DMS53 (cell line): ENCODE results near the gene PRMT9.

Source experiments
- DNase-seq: peaks from one replicate; lab custom pipeline; 2025; lab: John Stamatoyannopoulos, UW

Gene PRMT9

DNA sequence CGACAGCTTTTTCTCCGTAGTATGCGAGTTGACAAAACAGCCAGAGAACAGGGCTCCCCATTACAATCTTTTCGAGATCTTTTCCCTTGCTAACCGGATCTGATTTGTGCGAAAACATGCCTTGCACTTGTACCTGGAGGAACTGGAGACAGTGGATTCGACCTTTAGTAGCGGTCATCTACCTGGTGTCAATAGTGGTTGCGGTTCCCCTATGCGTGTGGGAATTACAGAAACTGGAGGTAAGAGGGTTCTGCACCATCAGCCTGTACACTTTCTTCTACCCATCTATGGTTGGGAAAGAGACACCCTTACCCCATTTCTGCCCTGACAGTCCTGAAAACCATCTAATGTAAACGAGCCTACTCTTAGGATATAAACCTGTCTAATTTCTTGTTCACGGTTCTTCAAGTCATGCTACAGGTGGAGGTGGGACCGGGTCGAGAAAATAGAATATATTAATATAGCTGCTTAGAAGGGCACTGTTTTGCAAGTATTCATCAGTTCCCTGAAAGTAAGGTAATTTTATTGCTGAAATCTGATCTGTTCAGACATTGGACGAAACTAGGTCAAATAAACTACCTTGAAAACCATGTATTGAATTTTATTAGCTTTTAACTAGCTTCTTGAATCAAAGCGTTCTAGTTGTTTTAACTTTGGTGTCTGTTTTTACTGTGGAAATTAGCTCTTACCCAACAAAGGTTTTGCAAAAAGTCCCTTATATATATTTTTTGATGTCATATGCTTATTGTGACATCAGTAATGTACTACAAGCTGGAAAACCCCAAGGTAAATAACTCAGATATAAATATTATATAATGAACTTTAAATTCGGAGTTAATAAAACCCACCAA lies 65.9 kb downstream of the PRMT9 start:
- no peak for DNase-seq

DNA sequence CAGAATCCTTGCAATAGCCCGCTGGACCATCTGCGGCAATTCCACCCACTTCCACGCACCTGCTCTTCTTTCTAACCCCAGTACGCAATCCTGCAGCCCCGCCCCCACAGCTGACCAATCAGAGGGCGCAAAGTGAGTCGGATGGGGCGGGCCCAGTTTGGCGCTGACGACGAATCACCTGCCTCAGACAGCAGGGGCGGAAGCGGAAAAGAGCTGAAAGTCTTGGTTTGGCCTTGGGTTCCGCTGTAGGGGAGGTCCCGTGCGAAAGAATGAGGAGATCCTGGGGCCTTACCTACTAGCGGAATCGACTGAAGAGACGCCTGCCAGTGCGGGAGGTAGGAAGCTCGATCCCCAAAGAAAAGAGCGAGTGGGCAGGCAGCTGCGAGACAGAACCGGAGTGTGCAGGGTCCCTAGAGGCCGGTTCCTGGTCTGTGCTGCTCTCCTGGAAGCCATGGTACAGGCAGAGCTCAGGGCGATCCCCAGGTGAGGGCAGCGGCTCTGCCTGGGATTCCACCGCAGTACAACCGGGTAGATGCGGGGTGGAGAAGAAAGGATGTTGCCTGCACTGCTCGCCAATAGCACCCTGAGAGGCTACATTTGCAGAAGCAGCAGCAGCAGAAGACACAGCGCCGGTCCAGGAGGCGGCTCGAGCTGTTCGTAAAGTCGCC lies 66.7 kb downstream of the PRMT9 start, which contains the start of gene TMEM184C:
Gene TMEM184C, plus strand, starts transcription at position 225 of the 668 bp plus-strand sequence. CDS start 560 bp downstream, outside the sequence.
- DNase-seq, result peak; percentile 97

DNA sequence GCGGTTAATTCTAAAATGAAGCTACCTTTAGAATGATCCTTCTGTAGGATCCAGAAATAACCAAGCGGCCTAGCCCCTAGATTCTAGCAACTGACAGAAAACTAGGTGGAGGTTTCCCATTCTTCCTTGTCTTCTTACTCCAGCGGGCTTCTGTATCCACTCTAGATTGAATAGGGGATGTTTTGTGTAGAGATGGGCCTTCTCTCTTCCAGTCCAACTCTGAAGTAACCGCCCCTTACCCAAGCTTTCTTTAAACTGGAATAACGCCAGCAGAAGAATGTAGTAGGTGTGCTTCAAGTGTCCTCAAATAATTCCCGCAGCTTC lies 67.2 kb downstream of the PRMT9 start:
- DNase-seq, result no peak

DNA sequence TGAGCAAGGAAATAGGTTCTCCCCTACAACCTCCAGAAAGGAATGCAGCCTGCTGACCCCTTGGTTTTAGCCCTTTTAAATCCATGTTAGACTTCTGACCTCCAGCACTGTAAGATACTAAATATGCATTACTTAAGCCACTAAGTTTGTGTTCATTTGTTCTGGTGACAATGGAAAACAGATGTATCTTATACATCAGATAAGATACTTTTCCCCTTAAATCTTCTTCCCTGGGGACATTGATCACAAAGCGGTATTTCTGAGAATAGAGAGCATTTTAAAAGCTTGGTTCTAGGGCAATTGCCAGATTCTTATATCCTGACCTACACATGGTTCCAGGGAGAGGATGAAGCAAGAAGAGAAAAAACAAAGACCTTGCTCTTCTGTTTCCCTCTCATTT lies 73.3 kb downstream of the PRMT9 start:
- DNase-seq, result no peak

DNA sequence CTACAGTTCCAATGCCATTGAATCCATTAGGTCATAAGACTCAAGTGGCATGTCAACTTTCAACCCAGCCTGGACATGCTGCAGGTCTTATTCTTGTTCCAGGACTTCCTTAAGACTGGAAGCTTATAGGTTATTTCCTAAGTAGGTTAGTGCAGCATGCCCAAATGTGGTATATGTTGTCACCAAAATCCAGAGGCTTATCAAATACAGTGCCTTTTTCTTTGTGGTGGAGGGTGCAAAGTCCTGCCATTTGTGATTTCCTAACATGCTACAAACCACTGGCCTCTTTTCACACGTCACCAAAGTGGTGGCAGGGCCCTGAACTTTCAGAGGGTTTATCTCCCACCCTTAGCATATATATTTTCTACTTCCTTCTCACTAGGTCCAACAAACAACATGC lies 76.5 kb downstream of the PRMT9 start:
- no peak for DNase-seq

DNA sequence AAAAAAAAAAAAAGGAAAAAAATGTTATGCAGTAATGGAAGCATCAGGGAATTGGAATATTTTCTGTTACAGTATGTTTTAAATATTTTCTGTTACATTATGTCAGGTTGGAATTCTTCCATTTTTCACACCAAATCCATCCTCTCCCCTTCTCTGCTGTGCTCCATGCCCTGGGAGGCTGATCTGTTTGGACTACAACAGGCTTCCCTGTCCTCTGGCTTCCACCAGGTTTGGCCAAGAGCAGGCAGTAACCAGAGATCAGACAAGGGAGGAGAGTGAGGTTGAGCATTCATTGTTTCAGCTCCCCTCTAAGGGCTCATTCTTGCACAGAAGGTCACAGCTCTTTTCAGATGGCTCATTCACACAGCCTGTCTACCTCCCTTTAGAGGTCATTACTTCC lies 78.5 kb downstream of the PRMT9 start:
- DNase-seq, result no peak

DNA sequence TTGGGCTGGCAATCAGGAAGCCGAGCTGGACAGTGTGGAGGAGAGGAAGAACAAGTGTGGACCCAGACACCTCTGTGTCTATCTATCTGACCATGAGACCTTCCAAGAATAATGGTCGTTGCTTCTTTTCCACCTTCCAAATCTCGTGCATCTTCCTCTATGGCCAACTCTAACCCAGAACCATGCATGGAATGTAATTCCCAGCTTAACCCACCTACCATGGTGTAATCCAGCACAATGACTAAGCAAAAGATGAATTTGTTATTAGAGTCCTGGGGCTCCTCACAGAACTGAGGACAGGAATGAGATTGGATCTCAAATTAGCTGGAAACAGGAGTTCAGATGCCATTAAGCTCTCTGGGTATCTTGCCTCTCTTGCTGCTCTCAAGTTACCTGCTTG lies 84.2 kb downstream of the PRMT9 start:
- no peak for DNase-seq

DNA sequence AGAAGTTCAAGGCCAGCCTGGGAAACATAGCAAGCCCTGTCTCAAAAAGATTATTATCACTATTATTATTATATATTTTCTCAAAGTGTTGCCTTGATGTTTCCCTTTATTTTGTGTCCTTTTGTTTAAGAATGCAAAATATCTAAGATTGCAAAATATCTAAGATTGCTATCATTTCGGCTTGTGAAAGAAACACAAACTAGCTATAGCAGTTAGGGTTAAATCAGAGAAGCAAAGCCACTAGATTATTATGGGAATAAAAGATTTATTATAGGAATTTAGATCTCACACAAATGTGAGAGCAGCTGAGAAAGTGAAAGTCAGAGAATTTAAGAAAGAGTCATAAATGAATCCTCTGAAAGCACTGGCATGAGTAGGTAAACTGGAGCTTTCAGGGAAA lies 84.8 kb downstream of the PRMT9 start:
- DNase-seq, result no peak

DNA sequence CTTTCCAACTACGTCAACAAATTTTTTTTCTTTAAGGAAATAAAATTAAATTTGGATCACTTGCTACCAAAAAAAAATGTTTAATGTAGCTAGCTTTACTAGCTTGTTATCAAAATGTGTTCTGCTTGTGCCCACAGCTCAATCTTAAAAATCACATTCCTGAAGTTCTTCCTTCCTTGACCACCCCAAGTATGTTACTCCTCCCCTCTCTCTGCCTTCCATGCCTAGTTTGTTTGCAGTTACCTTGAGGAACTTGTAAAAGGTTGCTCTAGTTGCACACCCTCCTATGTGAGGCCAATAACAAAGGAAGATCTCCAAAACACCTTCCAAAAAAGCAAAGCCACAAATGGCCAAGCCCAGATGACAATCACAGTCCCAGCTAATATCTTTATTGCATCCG lies 86.4 kb downstream of the PRMT9 start:
- DNase-seq, result no peak

DNA sequence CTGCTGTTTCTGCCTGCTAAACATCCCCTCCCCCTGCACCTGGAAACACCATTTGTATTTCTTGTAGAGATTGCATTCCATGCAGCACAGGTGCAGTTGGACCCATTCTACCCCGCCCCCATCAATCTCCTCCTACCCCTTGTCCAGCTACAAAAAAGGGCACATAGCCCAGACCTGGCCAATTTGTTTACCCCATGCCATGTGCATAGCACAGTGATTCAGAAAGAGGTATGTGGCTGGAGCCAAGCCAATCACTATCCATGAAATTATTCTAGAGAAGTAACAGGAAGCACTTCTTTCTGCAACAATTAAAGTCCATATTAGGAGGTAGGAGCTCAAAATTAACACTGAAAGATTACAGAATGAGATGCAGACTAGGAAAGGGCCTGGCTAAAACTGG lies 87.0 kb downstream of the PRMT9 start:
- peak; percentile 57 for DNase-seq

DNA sequence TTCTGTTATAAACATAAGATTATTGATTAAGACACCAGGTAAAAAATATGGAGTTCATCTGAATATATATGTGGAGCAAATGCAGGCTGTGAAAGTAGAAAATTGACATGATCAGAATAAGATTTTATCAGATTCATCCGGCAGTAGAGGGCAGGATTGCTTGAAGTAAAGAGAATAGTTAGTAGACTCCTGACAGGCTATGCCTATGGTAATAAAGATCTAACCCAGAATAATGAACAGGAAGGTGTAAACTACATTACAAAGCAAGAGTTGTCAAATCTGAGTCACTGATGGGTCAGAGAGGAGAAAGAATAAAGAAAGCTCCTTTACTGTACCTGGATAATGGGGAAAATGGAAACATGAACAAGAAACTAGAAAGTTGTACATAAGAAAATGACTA lies 87.6 kb downstream of the PRMT9 start:
- peak; percentile 44 for DNase-seq

DNA sequence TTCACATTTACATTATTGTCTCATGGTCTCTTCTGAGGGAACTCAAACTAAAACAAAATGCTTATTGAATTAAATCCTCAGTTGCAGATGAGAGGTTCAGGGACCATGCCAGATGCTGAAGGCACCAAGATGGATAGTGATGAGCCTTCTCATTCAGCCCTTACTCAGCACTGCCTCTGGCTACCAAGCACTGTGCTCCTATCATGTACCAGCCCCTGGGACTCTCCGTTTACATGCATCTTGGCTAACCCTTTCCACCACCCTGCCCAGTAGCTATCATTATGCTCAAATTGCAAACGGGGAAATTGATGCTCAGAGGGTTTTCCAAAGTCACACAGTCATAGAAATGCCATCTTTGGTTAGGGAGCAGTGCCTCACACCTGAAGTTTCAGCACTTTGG lies 89.4 kb downstream of the PRMT9 start:
- no peak for DNase-seq

DNA sequence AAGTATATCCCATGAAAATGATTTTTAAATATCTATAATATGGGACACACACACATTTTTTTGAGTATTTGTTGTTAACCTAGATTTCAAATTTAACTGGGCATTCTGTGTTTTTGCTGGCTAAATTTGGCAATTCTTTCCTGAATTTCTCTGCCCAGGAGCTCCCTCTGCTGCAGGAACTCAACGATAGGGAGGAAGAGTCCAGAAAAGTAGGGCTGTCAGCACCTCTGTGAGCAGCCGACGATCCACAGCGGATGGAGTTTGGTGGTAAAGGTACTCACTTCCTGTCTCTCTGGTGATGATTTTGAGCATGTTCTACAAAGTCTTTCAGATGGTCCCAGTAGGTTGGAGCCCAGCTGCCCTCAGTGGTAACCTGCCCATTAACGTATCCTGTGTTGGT lies 89.9 kb downstream of the PRMT9 start:
- DNase-seq, result no peak

DNA sequence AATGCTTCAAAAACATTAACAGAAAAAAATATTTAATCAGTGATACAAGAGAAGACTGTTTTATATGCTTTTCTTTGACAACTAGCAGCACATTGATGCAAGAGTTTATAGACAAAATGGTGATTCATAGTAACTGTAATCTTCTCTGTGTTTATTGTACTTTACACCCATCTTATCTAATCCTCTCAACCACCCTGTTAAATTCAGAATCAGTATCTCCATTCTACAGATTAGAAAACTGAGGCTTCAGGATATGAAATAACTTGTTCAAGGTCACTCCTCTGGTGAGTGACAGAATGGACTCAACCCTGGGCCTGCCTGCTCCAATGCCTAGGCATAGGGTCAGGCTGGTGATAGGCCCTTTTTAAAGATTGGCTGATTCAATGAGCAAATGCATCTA lies 92.9 kb downstream of the PRMT9 start:
- no peak for DNase-seq

DNA sequence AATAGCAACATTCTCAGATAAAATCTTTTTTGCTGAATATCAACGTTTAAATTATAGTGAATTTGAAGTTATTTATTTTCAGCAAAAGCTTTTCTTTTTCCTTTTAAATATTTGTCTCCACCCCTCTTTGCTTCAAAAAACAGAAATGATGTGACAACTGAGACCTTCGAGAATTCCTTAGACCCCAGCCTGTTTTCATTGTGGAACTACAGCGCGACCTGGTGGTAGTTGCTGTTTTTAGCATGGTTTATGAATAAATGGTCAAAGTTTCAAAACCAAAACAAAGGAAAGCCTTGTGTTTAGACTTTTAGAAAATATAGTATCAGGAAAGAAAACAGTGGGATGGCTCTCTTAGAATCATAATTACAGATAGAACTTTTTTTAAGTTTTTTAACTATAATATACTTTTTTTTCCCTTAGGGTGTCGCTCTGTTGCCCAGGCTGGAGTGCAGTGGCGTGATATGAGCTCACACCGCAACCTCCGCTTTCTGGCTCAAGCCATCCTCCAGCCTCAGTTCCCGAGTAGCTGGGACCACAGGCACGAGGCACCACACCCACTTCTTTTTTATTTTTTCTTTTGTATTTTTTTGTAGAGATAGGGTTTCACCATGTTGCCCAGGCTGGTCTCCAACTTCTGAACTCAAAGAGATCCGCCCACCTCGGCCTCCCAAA lies 93.6 kb downstream of the PRMT9 start:
- peak; percentile 69 for DNase-seq

DNA sequence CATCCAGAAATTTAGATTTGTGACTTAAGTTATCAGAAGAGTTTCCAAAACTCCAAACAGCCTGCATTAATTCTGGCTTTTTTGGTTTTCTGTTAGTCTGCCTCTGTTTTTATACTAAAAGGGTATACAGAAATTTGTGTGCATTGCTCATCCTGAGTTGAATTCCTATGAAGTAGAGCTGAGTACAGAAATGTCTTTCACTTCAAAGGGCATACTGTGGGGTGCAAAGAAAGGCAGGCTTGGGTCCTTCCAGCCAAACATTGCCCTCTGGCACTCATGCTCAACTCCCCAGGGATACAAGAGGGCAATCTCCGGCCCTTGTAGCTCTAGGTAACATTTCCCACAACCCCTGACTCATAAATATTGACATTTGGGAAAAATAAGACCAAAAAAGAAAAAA lies 94.4 kb downstream of the PRMT9 start:
- DNase-seq, result no peak
